OCI-LY3 (cell line): ENCODE results near the gene C19orf81.

Experiments
- H2AFZ ChIP-seq: fragments of 200-600, 300-600 bp; shearing (Covaris generic); 2 replicates; pipeline ENCODE4 v1.6.0; 2014; ENCODE audit warnings: antibody characterized with exemption, low read depth, low read length
- H3K27ac ChIP-seq: fragments of 200-600, 300-600 bp; sonication (generic); 2 replicates; pipeline ENCODE4 v1.5.1; 2014; ENCODE audit warnings: mild to moderate bottlenecking, low read length, moderate library complexity, mixed read lengths
- H3K27me3 ChIP-seq: fragments of 200-600, 300-600 bp; sonication (generic); 2 replicates; pipeline ENCODE4 v1.6.1; 2014; ENCODE audit warnings: low read depth, low read length, mixed read lengths
- H3K36me3 ChIP-seq: fragments of 200-600, 300-600 bp; sonication (generic); replicated peaks from 2 replicates; pipeline ENCODE3; 2014; ENCODE audit warnings: low read depth, low read length, mixed read lengths
- H3K4me1 ChIP-seq: fragments of 300-600, 200-600 bp; sonication (generic); 2 replicates; pipeline ENCODE4 v1.6.1; 2014; ENCODE audit warnings: low read length, mixed read lengths
- H3K4me2 ChIP-seq: fragments of 200-600, 300-600 bp; sonication (generic); 2 replicates; pipeline ENCODE4 v1.6.1; 2014; ENCODE audit warnings: low read length, mixed read lengths
- H3K4me3 ChIP-seq: fragments of 300-600, 200-600 bp; sonication (generic); 2 replicates; pipeline ENCODE4 v1.5.1; 2014; ENCODE audit warnings: antibody characterized with exemption, mild to moderate bottlenecking, low read length, moderate library complexity
- H3K79me2 ChIP-seq: fragments of 300-600, 200-600 bp; shearing (Covaris generic); 2 replicates; pipeline ENCODE4 v1.6.1; 2014; ENCODE audit warnings: mild to moderate bottlenecking, low read length, mixed read lengths
- H3K9ac ChIP-seq: fragments of 300-600, 200-600 bp; shearing (Covaris generic); 2 replicates; pipeline ENCODE4 v1.6.0; 2014; ENCODE audit warnings: mild to moderate bottlenecking, low read length, moderate library complexity
- H3K9me3 ChIP-seq: fragments of 200-600, 300-600 bp; shearing (Covaris generic); 2 replicates; pipeline ENCODE4 v1.6.1; 2014; ENCODE audit warnings: low read length, mixed read lengths; ENCODE audit not compliant: insufficient read depth
- H4K20me1 ChIP-seq: fragments of 200-600, 300-600 bp; sonication (generic); 2 replicates; pipeline ENCODE4 v1.6.1; 2016; ENCODE audit warnings: low read length, mixed read lengths; ENCODE audit not compliant: insufficient read depth
- EZH2phosphoT487 ChIP-seq: fragments of 200-600 bp; shearing (Covaris generic); IDR thresholded peaks from 2 replicates; pipeline ENCODE4 v1.6.1; 2018; ENCODE audit warnings: antibody characterized with exemption, mixed run types, low read depth
- TF ChIP-seq, protein P1 (sequence below): fragments of 200-600, 300-600 bp; sonication (generic); IDR thresholded peaks from 2 replicates; pipeline ENCODE4 v1.5.1; 2014; ENCODE audit warnings: antibody characterized with exemption, low read length, low read depth

Gene C19orf81

DNA sequence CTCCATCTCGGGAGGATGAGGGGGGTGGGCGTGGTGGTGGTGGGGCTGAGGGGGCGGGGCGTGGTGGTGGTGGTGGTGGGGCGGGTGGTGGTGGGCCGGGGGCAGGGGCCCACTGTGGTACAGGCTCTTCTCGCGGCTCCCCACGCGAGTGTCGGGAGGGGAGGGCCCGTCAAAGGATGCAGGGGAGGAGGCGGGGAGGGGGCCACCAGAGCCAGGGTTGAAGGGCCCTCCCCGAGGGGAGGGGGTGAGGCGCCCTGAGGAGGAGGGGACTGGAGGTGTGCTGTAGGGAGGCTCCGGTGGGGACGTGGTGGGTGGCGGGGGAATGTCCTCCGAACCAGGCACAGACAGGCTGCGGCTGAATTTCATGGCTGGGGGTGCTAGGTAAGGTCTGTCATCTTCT lies 19.6 kb downstream of the C19orf81 start:
- Histone ChIP-seq H3K27me3 (peaks cover 6% of the 10 kb centered on the region), H3K79me2 (no peaks in the 10 kb centered on the region)

DNA sequence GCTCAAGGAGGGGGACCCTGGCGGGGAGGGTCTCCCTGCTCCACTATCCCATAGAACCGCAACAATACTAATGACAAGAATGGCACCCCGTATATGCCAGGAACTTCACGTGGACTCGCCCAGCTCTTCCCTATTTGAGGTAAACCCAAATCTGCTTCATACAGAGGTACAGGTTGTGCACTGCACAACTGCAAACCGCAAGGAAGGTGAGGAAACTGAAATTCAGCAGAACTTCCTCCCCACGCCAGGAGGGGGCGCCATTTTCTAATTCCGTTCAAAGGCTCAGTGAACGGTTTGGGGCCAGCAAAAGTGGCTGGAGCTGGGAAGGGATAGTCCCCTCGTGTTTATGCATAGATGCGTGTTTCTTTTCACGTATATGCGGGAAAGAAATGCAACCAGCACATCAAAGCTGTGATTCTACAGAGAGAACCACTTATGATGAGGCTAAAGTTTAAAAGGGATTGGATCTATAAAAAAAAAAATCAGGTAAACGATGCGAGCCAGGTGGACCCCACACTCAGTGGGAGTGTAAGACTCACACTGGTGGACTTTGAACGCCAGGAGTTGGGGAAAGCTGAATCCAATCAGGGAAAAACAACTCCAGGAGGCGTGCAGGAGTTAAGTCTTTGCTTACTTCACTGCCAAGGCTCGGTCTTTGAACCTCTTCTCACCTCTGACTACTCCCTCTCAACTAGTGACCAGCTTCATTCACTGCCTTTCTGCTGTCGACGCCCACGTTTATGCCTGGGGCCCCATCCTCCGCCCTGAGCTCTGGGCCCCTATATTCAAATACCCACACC lies 20.3 kb downstream of the C19orf81 start:
- H2AFZ ChIP-seq = no peak overlapping the region
- H3K4me2 ChIP-seq = no peak overlapping the region
- H3K27ac ChIP-seq = no peak overlapping the region
- H3K79me2 ChIP-seq = no peaks in the 10 kb centered on the region
- H3K4me1 ChIP-seq = no peaks in the 10 kb centered on the region
- peaks cover 6% of the 10 kb centered on the region for H3K27me3 ChIP-seq
- H3K9ac ChIP-seq = no peak overlapping the region
- H4K20me1 ChIP-seq = no peaks in the 10 kb centered on the region
- H3K9me3 ChIP-seq = no peaks in the 10 kb centered on the region
- no peak overlapping the region for H3K4me3 ChIP-seq
- H3K36me3 ChIP-seq = no peaks in the 10 kb centered on the region
- TF ChIP-seq EZH2phosphoT487 = no peak
- TF ChIP-seq, protein P1, sequence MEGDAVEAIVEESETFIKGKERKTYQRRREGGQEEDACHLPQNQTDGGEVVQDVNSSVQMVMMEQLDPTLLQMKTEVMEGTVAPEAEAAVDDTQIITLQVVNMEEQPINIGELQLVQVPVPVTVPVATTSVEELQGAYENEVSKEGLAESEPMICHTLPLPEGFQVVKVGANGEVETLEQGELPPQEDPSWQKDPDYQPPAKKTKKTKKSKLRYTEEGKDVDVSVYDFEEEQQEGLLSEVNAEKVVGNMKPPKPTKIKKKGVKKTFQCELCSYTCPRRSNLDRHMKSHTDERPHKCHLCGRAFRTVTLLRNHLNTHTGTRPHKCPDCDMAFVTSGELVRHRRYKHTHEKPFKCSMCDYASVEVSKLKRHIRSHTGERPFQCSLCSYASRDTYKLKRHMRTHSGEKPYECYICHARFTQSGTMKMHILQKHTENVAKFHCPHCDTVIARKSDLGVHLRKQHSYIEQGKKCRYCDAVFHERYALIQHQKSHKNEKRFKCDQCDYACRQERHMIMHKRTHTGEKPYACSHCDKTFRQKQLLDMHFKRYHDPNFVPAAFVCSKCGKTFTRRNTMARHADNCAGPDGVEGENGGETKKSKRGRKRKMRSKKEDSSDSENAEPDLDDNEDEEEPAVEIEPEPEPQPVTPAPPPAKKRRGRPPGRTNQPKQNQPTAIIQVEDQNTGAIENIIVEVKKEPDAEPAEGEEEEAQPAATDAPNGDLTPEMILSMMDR = peak; percentile 98

More for the DNA sequence above, 19.6 kb downstream of the C19orf81 start:
- H3K4me3 ChIP-seq = no peak overlapping the region
- no peak overlapping the region for H3K9ac ChIP-seq
- H3K9me3 ChIP-seq = no peaks in the 10 kb centered on the region
- no peaks in the 10 kb centered on the region for H4K20me1 ChIP-seq
- no peak overlapping the region for H2AFZ ChIP-seq
- no peak overlapping the region for H3K27ac ChIP-seq
- no peaks in the 10 kb centered on the region for H3K4me1 ChIP-seq
- H3K36me3 ChIP-seq = no peaks in the 10 kb centered on the region
- TF ChIP-seq EZH2phosphoT487 = no peak
- TF ChIP-seq, protein P1 = no peak
- no peak overlapping the region for H3K4me2 ChIP-seq

DNA sequence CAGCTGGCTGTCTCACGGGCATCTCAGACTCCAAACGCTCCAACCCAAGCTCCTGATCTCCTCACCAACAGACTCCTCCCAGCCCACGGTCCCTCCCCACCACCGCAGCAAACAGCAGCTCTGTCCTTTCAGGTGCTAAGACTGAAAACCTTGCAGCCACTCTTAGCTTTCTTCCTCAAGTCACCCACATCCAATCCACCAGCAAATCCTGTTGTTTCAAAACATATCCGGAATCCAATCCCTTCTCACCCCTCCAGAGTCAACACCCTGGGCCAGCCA lies 20.8 kb downstream of the C19orf81 start:
- H3K4me2 ChIP-seq = no peak overlapping the region

DNA sequence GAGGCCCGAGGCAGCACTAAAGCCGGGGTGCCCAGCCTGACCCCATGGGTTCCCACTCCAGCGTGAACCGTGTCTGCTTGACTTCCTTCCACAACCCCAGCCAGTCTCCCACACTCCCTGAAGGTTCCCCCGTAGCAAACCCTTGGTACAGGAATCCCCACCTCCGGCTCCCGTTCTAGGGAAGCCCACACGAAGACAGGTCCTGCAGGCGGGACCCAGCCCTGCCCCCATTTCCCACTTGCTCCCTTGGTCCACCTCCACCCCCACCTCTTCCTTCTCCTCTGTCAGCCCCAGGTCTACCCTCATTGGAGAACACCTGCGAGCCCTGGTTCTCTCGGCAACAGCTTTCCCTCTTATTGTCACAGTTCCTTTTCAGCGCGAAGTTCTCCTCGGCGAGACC lies 23.9 kb downstream of the C19orf81 start:
- Histone ChIP-seq H2AFZ (no peak overlapping the region), H3K79me2 (no peaks in the 10 kb centered on the region), H3K9ac (no peak overlapping the region), H3K27me3 (peaks cover 17% of the 10 kb centered on the region), H3K9me3 (no peaks in the 10 kb centered on the region), H3K4me3 (no peak overlapping the region), H4K20me1 (no peaks in the 10 kb centered on the region), H3K4me2 (no peak overlapping the region), H3K27ac (no peak overlapping the region), H3K36me3 (no peaks in the 10 kb centered on the region), H3K4me1 (no peaks in the 10 kb centered on the region)
- TF ChIP-seq, protein P1 = no peak
- TF ChIP-seq EZH2phosphoT487 = no peak

More for the DNA sequence above, 20.8 kb downstream of the C19orf81 start:
- Histone ChIP-seq H3K9ac (no peak overlapping the region), H3K4me1 (no peaks in the 10 kb centered on the region), H3K4me3 (no peak overlapping the region), H3K36me3 (no peaks in the 10 kb centered on the region), H3K9me3 (no peaks in the 10 kb centered on the region), H3K27ac (no peak overlapping the region), H3K27me3 (peaks cover 6% of the 10 kb centered on the region), H2AFZ (no peak overlapping the region), H3K79me2 (no peaks in the 10 kb centered on the region), H4K20me1 (no peaks in the 10 kb centered on the region)
- TF ChIP-seq, protein P1 = no peak
- no peak for TF ChIP-seq EZH2phosphoT487
